ENCODE results near the gene PSMB7. TPM values are rescaled to one million over a fixed set of nuclear protein-coding genes. Genes with fewer than 3 reads are reported as not detected.
"Not testable (repeated sequence)": the region's sequence is repeated elsewhere in the genome, so short reads cannot be mapped to it uniquely, and the experiment has no call there.

Gene PSMB7
- total RNA-seq, 2 donors from 2014 or later, result 150 to 158 TPM

DNA sequence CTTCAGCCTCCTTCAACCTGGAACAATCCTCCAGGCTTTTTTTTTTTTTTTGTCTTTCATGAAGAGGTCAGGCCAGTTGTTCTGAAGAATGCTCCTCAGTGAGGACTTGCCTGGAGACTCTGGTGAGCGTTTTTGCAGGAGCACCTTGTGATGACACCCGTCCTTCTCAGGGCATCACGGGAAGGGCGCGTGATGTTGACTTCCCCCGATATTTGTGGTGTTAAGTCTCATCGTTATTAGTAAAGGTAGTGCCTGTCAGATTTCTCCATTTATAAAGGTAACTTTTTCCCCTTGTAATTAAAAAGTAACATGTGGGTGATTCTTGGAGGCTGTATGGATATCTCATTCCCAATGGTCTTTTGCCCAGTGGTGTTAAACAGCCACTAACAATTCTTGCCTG, 11.1 kb upstream of the PSMB7 start:
- TF ChIP-seq POLR2A (IDR thresholded peaks at IDR 0.05) (no peak), POLR2AphosphoS5 (IDR thresholded peaks at IDR 0.05) (no peak)
- TF ChIP-seq, protein P1, sequence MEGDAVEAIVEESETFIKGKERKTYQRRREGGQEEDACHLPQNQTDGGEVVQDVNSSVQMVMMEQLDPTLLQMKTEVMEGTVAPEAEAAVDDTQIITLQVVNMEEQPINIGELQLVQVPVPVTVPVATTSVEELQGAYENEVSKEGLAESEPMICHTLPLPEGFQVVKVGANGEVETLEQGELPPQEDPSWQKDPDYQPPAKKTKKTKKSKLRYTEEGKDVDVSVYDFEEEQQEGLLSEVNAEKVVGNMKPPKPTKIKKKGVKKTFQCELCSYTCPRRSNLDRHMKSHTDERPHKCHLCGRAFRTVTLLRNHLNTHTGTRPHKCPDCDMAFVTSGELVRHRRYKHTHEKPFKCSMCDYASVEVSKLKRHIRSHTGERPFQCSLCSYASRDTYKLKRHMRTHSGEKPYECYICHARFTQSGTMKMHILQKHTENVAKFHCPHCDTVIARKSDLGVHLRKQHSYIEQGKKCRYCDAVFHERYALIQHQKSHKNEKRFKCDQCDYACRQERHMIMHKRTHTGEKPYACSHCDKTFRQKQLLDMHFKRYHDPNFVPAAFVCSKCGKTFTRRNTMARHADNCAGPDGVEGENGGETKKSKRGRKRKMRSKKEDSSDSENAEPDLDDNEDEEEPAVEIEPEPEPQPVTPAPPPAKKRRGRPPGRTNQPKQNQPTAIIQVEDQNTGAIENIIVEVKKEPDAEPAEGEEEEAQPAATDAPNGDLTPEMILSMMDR (IDR thresholded peaks at IDR 0.05), result no peak
- Histone ChIP-seq H3K36me3 (no peaks in the 10 kb centered on the region), H3K27me3 (replicated peaks; ENCODE audit: insufficient read depth) (no peaks in the 10 kb centered on the region), H3K27ac (no peak overlapping the region), H3K4me3 (no peak overlapping the region), H3K4me1 (replicated peaks) (no peaks in the 10 kb centered on the region), H3K9me3 (no peaks in the 10 kb centered on the region)
- 86% methylated on average over 7 of the region's 7 CpGs for WGBS
- no peak for DNase-seq (ENCODE audit: low spot score)
- intact Hi-C loops (cut with DNase I), result no loop called here

DNA sequence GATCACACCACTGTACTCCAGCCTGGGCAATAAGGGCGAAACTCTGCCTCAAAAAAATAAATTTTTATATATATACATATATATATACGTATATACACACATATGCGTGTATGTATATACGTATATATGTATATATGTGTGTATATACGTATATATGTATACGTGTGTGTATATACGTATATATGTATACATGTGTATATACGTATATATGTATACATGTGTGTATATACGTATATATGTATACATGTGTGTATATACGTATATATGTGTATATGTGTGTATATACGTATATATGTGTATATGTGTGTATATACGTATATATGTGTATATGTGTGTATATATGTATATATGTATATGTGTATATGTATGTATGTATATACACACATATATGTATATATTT, 10.5 kb upstream of the PSMB7 start:
- 87% methylated on average over 12 of the region's 12 CpGs for WGBS
- H3K4me1 ChIP-seq (replicated peaks); H3K27ac ChIP-seq; H3K27me3 ChIP-seq (replicated peaks; ENCODE audit: insufficient read depth); H3K36me3 ChIP-seq; DNase-seq (ENCODE audit: low spot score); H3K9me3 ChIP-seq; H3K4me3 ChIP-seq; intact Hi-C loops (cut with DNase I): not testable (repeated sequence)

DNA sequence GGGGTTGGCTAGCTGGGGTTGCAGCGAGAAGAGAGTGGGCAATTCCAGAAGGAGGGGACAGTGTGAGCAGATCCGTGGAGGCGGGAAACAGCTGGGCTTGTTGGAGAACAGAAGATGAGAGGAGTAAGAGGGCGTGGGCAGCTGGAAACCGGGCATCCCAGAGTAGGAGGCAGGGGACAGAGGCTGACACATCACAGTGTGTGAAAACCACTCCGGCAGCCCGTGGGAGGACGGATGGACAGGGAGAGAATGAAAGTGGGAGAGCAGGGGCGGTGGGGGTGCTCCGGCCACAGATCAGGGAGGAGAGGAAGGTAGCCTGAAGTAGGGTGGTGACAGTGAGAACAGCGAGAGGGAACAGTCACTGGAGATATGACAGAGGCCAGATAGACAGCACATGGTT, 8.3 kb upstream of the PSMB7 start:
- DNase-seq (ENCODE audit: low spot score), result no peak
- WGBS, result 43% methylated on average over 11 of the region's 11 CpGs
- intact Hi-C loops (cut with DNase I), result no loop called here

DNA sequence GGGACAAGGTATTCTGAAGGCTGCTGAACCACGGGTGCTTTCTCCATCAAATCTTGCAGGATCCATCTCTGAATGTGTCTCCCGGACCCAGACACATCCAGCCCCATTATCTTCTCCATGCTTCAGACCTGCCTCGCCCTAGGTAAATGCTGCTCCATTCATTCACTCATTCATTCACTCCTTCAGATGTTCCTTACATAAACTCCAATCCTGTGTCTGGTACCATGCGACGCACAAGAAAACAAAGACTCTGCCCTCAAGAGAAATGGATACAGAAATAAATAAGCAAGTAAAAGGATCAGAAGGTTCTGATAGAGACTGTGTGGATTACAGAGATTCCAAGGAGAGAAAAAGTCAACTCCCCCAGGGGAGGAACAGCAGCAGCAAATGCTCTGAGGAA, 7.9 kb upstream of the PSMB7 start:
- 82% methylated on average over 5 of the region's 5 CpGs for WGBS
- Histone ChIP-seq H3K9me3 (no peaks in the 10 kb centered on the region), H3K4me3 (no peak overlapping the region), H3K27me3 (replicated peaks; ENCODE audit: insufficient read depth) (no peaks in the 10 kb centered on the region), H3K36me3 (no peaks in the 10 kb centered on the region), H3K27ac (no peak overlapping the region), H3K4me1 (replicated peaks) (no peaks in the 10 kb centered on the region)
- no peak for TF ChIP-seq POLR2AphosphoS5 (IDR thresholded peaks at IDR 0.05)
- TF ChIP-seq POLR2A (IDR thresholded peaks at IDR 0.05), result no peak
- TF ChIP-seq, protein P1 (IDR thresholded peaks at IDR 0.05), result no peak
- DNase-seq (ENCODE audit: low spot score), result no peak
- intact Hi-C loops (cut with DNase I), result no loop called here

More for the DNA sequence above, 8.3 kb upstream of the PSMB7 start:
- Histone ChIP-seq H3K4me1 (replicated peaks) (no peaks in the 10 kb centered on the region), H3K27ac (no peak overlapping the region), H3K9me3 (no peaks in the 10 kb centered on the region), H3K27me3 (replicated peaks; ENCODE audit: insufficient read depth) (no peaks in the 10 kb centered on the region), H3K4me3 (no peak overlapping the region), H3K36me3 (no peaks in the 10 kb centered on the region)
- TF ChIP-seq, protein P1 (IDR thresholded peaks at IDR 0.05), result no peak
- no peak for TF ChIP-seq POLR2AphosphoS5 (IDR thresholded peaks at IDR 0.05)
- TF ChIP-seq POLR2A (IDR thresholded peaks at IDR 0.05), result no peak

DNA sequence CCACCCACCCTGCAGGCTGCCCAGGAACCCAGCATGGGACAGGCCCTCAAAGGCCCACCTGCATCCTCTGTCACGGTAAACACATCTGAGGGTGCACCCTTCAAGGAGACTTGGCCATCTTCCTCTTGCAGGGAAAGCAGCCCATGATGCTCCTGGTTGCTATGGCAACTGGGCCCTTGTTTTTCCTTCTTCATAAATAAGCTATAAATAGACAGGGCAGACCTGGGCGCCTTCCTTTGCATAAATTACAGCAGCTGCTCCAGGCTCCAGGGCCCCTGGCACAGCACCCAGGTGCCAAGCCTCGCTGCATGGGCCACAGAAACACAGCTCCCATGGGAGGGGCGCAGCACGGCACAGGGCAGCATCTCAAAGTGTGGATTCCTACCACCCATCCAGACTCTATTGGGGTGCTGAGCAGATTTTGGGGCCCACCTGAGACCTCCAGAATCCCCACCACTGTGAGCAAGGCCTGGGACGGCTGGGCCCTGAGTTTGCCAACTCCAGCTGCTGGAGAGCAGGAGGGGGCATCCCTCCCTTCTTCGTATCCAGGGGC, 5.8 kb upstream of the PSMB7 start:
- H3K4me1 ChIP-seq (replicated peaks), result no peaks in the 10 kb centered on the region
- DNase-seq (ENCODE audit: low spot score), result no peak
- H3K27ac ChIP-seq, result no peak overlapping the region
- H3K36me3 ChIP-seq, result no peaks in the 10 kb centered on the region
- TF ChIP-seq, protein P1 (IDR thresholded peaks at IDR 0.05), result no peak
- TF ChIP-seq POLR2AphosphoS5 (IDR thresholded peaks at IDR 0.05) (no peak), POLR2A (IDR thresholded peaks at IDR 0.05) (no peak)
- intact Hi-C loops (cut with DNase I), result no loop called here
- 72% methylated on average over 7 of the region's 7 CpGs for WGBS
- no peak overlapping the region for H3K4me3 ChIP-seq
- H3K9me3 ChIP-seq, result no peaks in the 10 kb centered on the region
- no peaks in the 10 kb centered on the region for H3K27me3 ChIP-seq (replicated peaks; ENCODE audit: insufficient read depth)
